ENCODE results near the gene RPL3. TPM values are rescaled to one million over a fixed set of nuclear protein-coding genes. Genes with fewer than 3 reads are reported as not detected.
A peak's percentile ranks its signal among the peaks of the same experiment; 100 is the strongest.

The RPL3 gene
- total and polyA plus RNA-seq, 2 of the 4 experiments (the other 2 are of a cell fraction): 2,871 to 3,312 TPM

- peak; percentile 61 for DNase-seq
- in situ Hi-C loops (cut with MboI; ENCODE audit: low sequenced_read_pairs): loop anchor here (10.0 kb wide), 2 partner anchors 207 to 313 kb away; partner anchors contain the start of gene ATF4
- peaks cover 50% of the 10 kb centered on the region for H3K36me3 ChIP-seq (ENCODE audit: control insufficient read depth, insufficient read depth, low read length)
These were observed 1.5 kb downstream of the RPL3 start for GRCh38 chr22:39317775-39318506.

More at GRCh38 chr22:39317775-39318506, 1.5 kb downstream of the RPL3 start:
- no peak for ATAC-seq (ENCODE audit: low read depth)
- Histone ChIP-seq H3K9me1 (ENCODE audit: insufficient read depth, low read length) (no peaks in the 10 kb centered on the region; the same call in 1 of the 2 replicates), H3K9ac (ENCODE audit: low read depth, low read length) (peak overlapping the region; percentile 94), H2BK120ac (ENCODE audit: low read depth, low read length) (no peak overlapping the region), H2AK5ac (ENCODE audit: low read depth, low read length) (no peak overlapping the region), H2AK9ac (replicated peaks; ENCODE audit: low read depth, low read length, poor library complexity) (peak overlapping the region; percentile 51), H3K4ac (ENCODE audit: low read depth, low read length) (peak overlapping the region; percentile 36; the same call in 1 of the 2 replicates), H3K4me3 (ENCODE audit: insufficient read depth, low read depth, low read length) (peak overlapping the region; percentile 76), H4K8ac (ENCODE audit: low read depth in 2 of 2, low read length in 2 of 2) (no peak overlapping the region), H4K91ac (ENCODE audit: insufficient read depth, low read depth, low read length) (no peak overlapping the region), H3K9me3 (ENCODE audit: control insufficient read depth, insufficient read depth, low read length) (no peaks in the 10 kb centered on the region), H3K27ac (ENCODE audit: insufficient read depth, low read length) (peak overlapping the region; percentile 83), H2BK5ac (ENCODE audit: low read depth, low read length, poor library complexity, severe bottlenecking) (peak overlapping the region; percentile 52), H3K56ac (ENCODE audit: extremely low read depth, insufficient read depth, low read length) (peak overlapping the region; percentile 35; the same call in 1 of the 2 replicates), H4K5ac (ENCODE audit: low read depth, low read length) (no peak overlapping the region), H3K18ac (ENCODE audit: low read depth, low read length) (no peak overlapping the region), H2AFZ (replicated peaks; ENCODE audit: low read length, poor library complexity) (no peak overlapping the region), H3K23ac (ENCODE audit: low read depth, low read length) (peak overlapping the region; percentile 86), H3K14ac (replicated peaks; ENCODE audit: low read depth, low read length) (peak overlapping the region; percentile 77), H3K27me3 (ENCODE audit: control insufficient read depth, insufficient read depth, low read length) (no peaks in the 10 kb centered on the region), H3K4me1 (ENCODE audit: control insufficient read depth, insufficient read depth, low read length) (peaks cover 21% of the 10 kb centered on the region), H2BK15ac (ENCODE audit: low read depth, low read length) (no peak overlapping the region), H3K79me1 (ENCODE audit: low read depth in 1 of 2, low read length in 2 of 2) (peaks cover 23 to 48% of the 10 kb centered on the region in 2 experiments), H3K4me2 (ENCODE audit: low read depth, low read length) (peak overlapping the region; percentile 93), H2BK20ac (ENCODE audit: low read depth, low read length) (no peak overlapping the region), H4K20me1 (ENCODE audit: insufficient read depth, low read length) (peaks cover 65% of the 10 kb centered on the region)
- no peak for TF ChIP-seq RAD21 (IDR thresholded peaks at IDR 0.05; ENCODE audit: low read length)
- TF ChIP-seq RFX5 (IDR thresholded peaks at IDR 0.05; ENCODE audit: low read depth, low read length): no peak
- peak; percentile 47 for TF ChIP-seq MAFK (IDR thresholded peaks at IDR 0.05; ENCODE audit: low read depth, low read length)
- peak; percentile 66; the same call in 1 of the 2 replicates for TF ChIP-seq CHD1 (IDR thresholded peaks at IDR 0.05; ENCODE audit: low read depth, low read length)
- dilution Hi-C loops (cut with HindIII; ENCODE audit: low sequenced_read_pairs, unreplicated experiment): no loop called here
- CTCF ChIA-PET: interaction anchor here (0.6 to 1.6 kb wide), 8 partner anchors 30 to 315 kb away, joined by 3 to 11 read pairs (median 4); no protein-coding TSS in a partner anchor
- BruUV-seq (replicated peaks): no TSS peak
- intact Hi-C loops (cut with micrococcal nuclease): loop anchor here (2.0 to 10.0 kb wide), 3 partner anchors 203 to 553 kb away; partner anchors contain the start of gene ATF4
- no CpG with 5 or more reads among the region's 9 CpGs for WGBS, 2 experiments (ENCODE audit: extremely low coverage in 2 of 2, insufficient read length in 1 of 2)
- POLR2A ChIA-PET (ENCODE audit: unreplicated experiment): interaction anchor here (0.6 to 1.9 kb wide), 6 partner anchors 14 to 345 kb away, joined by 4 to 17 read pairs (median 4); no protein-coding TSS in a partner anchor

Measured in IMR-90 (cell line).